ENCODE data around the gene SMTNL1. TPM values are rescaled to one million over a fixed set of nuclear protein-coding genes. Genes with fewer than 3 reads are reported as not detected.

SMTNL1 gene
- polyA plus RNA-seq, 2 of the 4 experiments (the other 2 are of a cell fraction): not detected

DNA sequence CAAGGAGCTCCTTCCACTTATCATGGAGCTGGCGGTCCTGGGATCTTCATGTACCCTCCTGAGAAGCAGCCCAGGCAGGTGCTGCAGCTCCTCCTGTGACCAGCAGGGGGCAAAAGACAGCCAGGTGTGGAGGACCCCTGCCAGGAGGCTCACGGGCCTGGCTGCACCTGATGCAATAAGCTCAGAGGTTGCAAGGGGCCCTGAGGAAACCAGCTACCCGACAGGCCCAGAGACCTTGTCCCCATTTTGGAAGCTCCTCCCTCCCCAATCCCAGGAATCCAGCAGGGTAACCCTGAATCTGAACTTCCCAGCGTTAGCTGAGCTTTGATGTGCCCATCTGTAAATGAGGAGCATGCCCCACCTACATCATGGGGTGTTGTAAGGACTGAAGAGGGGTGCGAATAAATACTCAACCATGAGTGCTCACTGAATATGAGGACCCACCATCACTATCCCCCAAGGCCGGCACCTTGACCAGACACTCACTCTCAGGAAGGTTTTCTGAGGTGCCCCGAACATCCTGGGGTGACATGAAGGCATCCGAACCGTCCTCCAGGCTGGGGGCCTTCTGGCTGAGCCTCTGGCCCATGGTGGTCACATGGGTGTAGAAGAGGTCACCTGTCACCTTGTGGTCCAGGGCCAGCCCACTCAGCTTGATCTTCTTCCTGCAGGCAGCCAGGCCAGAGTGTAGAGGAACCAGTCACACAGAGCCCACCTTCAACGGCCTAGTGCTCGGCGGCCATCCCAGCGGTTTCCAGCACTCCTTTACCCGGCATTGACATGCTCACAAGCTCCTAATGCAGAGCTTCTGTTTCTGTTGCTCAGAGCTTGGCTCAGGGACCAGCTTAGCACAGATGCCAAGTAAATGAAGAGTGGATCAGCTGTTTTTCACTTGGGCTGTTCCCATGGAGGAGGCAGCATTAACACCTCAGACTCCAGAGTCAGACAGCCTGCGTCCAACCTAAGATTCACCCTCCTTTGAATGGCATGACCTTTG is 43.6 kb upstream of the SMTNL1 start:
- Histone ChIP-seq H3K9me3 (no peaks in the 10 kb centered on the region), H3K4me2 (peak overlapping the region; percentile 16; the same call in 1 of the 3 replicates), H3K4me3 (no peak overlapping the region), H3K27ac (peak overlapping the region; percentile 78 to 86), H3K4me1 (peaks cover 7% of the 10 kb centered on the region)
- TF ChIP-seq SMC3 (IDR thresholded peaks at IDR 0.05) (peak; percentile 75), EP300 (IDR thresholded peaks at IDR 0.05) (no peak), ZSCAN20 (CRISPR knock-in tag; IDR thresholded peaks at IDR 0.05) (no peak), CEBPB (IDR thresholded peaks at IDR 0.05) (0 out of 4 replicates have a peak, but pooled peaks of 1 of the 2 experiments have one; percentile 20), RAD21 (conservative IDR thresholded peaks at IDR 0.05 in 1 of 2, IDR thresholded peaks at IDR 0.05 in 1 of 2) (peak; percentile 59 to 66), NFE2L2 (conservative IDR thresholded peaks at IDR 0.05; ENCODE audit: low read length) (no peak), BHLHE40 (IDR thresholded peaks at IDR 0.05; ENCODE audit: low read depth, low read length) (no peak), HOXB13 (CRISPR knock-in tag; IDR thresholded peaks at IDR 0.05; ENCODE audit: low read depth) (no peak)
- TF ChIP-seq, protein P1, sequence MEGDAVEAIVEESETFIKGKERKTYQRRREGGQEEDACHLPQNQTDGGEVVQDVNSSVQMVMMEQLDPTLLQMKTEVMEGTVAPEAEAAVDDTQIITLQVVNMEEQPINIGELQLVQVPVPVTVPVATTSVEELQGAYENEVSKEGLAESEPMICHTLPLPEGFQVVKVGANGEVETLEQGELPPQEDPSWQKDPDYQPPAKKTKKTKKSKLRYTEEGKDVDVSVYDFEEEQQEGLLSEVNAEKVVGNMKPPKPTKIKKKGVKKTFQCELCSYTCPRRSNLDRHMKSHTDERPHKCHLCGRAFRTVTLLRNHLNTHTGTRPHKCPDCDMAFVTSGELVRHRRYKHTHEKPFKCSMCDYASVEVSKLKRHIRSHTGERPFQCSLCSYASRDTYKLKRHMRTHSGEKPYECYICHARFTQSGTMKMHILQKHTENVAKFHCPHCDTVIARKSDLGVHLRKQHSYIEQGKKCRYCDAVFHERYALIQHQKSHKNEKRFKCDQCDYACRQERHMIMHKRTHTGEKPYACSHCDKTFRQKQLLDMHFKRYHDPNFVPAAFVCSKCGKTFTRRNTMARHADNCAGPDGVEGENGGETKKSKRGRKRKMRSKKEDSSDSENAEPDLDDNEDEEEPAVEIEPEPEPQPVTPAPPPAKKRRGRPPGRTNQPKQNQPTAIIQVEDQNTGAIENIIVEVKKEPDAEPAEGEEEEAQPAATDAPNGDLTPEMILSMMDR (IDR thresholded peaks at IDR 0.05): peak; percentile 71
- TF ChIP-seq, protein P2, sequence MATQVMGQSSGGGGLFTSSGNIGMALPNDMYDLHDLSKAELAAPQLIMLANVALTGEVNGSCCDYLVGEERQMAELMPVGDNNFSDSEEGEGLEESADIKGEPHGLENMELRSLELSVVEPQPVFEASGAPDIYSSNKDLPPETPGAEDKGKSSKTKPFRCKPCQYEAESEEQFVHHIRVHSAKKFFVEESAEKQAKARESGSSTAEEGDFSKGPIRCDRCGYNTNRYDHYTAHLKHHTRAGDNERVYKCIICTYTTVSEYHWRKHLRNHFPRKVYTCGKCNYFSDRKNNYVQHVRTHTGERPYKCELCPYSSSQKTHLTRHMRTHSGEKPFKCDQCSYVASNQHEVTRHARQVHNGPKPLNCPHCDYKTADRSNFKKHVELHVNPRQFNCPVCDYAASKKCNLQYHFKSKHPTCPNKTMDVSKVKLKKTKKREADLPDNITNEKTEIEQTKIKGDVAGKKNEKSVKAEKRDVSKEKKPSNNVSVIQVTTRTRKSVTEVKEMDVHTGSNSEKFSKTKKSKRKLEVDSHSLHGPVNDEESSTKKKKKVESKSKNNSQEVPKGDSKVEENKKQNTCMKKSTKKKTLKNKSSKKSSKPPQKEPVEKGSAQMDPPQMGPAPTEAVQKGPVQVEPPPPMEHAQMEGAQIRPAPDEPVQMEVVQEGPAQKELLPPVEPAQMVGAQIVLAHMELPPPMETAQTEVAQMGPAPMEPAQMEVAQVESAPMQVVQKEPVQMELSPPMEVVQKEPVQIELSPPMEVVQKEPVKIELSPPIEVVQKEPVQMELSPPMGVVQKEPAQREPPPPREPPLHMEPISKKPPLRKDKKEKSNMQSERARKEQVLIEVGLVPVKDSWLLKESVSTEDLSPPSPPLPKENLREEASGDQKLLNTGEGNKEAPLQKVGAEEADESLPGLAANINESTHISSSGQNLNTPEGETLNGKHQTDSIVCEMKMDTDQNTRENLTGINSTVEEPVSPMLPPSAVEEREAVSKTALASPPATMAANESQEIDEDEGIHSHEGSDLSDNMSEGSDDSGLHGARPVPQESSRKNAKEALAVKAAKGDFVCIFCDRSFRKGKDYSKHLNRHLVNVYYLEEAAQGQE (IDR thresholded peaks at IDR 0.05): no peak
- FAIRE-seq: no peak
- WGBS (ENCODE audit: missing lambda C conversion rate): 82% methylated on average over 14 of the region's 15 CpGs
- peak; percentile 28 to 84; a peak in 3 of 6 replicates for ATAC-seq
- CTCF ChIA-PET: interaction anchor here (0.6 to 22.5 kb wide), 37 partner anchors 8 to 1023 kb away, joined by 3 to 299 read pairs (median 4); partner anchors contain the start of genes P2RX3, RTN4RL2, SLC43A1 and SMTNL1
- peak in 1 of 2 experiments; percentile 73 for DNase-seq (ENCODE audit: low read depth in 1 of 2, low spot score in 1 of 2)
- POLR2A ChIA-PET: interaction anchor here (1.0 kb wide), 2 partner anchors 27 to 33 kb away, joined by 3 to 5 read pairs; no protein-coding TSS in a partner anchor

DNA sequence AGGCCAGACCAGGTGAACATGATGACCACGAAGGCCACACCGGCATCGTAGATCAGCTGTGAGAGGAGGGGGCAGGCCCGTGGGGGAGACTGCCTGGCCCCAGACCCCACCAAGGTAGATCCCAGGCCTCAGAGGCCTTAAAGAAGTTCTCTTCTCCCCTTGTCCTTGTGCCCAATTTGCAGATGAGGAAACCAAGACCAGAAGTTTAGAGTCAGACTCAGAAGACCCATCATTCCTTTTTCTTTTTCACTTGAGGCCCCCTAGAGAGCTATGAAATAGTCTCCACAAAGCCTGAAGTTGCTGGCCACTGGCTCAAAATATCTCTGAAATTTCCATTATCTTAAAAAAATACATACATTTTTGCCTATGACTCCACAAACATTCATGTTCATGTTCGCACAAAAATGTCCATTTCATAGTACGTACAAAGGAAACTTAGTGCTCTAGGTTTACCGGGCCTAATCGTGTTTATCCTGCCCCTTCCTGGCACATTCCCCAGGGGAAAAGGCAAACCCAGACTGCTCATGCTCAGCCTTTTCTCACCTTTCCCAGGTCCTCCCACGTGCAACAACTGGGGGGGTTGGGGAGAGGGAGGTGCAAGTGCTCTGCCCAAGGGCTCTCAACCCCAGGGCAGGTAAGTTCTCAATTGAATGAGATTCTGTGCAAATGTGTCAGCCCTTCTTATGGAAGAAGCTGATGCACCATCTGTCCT is 41.1 kb upstream of the SMTNL1 start:
- 75% methylated on average over 9 of the region's 9 CpGs for WGBS (ENCODE audit: missing lambda C conversion rate)
- Histone ChIP-seq H3K27ac (no peak overlapping the region), H3K4me1 (peaks cover 15% of the 10 kb centered on the region), H3K9me3 (no peaks in the 10 kb centered on the region), H3K4me3 (no peak overlapping the region), H3K4me2 (no peak overlapping the region)
- DNase-seq (ENCODE audit: low read depth in 1 of 2, low spot score in 1 of 2) (no peak), FAIRE-seq (no peak), ATAC-seq (no peak)
- TF ChIP-seq SREBF2 (IDR thresholded peaks at IDR 0.05) (no peak), ZFP36 (IDR thresholded peaks at IDR 0.05; ENCODE audit: borderline replicate concordance, partially characterized antibody) (no peak), CBX8 (IDR thresholded peaks at IDR 0.05) (no peak), HDAC2 (IDR thresholded peaks at IDR 0.05) (no peak), EHMT2 (IDR thresholded peaks at IDR 0.05; ENCODE audit: low read depth) (no peak), EP300 (IDR thresholded peaks at IDR 0.05) (no peak), HOXB5 (CRISPR knock-in tag; IDR thresholded peaks at IDR 0.05) (no peak), MAFK (IDR thresholded peaks at IDR 0.05; ENCODE audit: partially characterized antibody) (no peak), NPAS2 (CRISPR knock-in tag; IDR thresholded peaks at IDR 0.05; ENCODE audit: borderline replicate concordance) (no peak), RARB (CRISPR knock-in tag; IDR thresholded peaks at IDR 0.05) (no peak), SMC3 (IDR thresholded peaks at IDR 0.05) (no peak), NR3C1 (IDR thresholded peaks at IDR 0.05) (no peak), TFCP2L1 (CRISPR knock-in tag; IDR thresholded peaks at IDR 0.05) (no peak), FOXS1 (CRISPR knock-in tag; IDR thresholded peaks at IDR 0.05) (no peak), MYC (IDR thresholded peaks at IDR 0.05; ENCODE audit: borderline replicate concordance, low read length) (no peak), RCOR1 (IDR thresholded peaks at IDR 0.05; ENCODE audit: low read depth, low read length) (no peak), HEYL (CRISPR knock-in tag; IDR thresholded peaks at IDR 0.05) (no peak), ZC3H11A (IDR thresholded peaks at IDR 0.05) (no peak)
- ChIA-PET CTCF (interaction anchor here (0.6 to 22.5 kb wide), 8 partner anchors 15 to 151 kb away, joined by 3 to 299 read pairs (median 4); partner anchors contain the start of genes SLC43A1, TIMM10 and UBE2L6), POLR2A (no interaction called here)
